ENCODE data around the gene AMH. TPM values are rescaled to one million over a fixed set of nuclear protein-coding genes. Genes with fewer than 3 reads are reported as not detected.

AMH gene
- total RNA-seq, 1 experiment from 2014 or later = 21.9 TPM

- intact Hi-C loops (cut with micrococcal nuclease; ENCODE audit: unreplicated experiment) (no loop called here), in situ Hi-C loops (cut with HindIII; ENCODE audit: low pct_unique_long_range_greater_than_20kb, low sequenced_read_pairs) (no loop called here)
- Histone ChIP-seq H3K4me3 (ENCODE audit: low read depth in 2 of 2, low read length in 2 of 2) (no peak overlapping the region), H3K4me1 (ENCODE audit: control insufficient read depth, insufficient read depth, low read length) (no peaks in the 10 kb centered on the region), H3K9me3 (ENCODE audit: control insufficient read depth, insufficient read depth, low read depth, low read length) (no peaks in the 10 kb centered on the region), H3K27me3 (ENCODE audit: control insufficient read depth, insufficient read depth, low read length) (no peaks in the 10 kb centered on the region), H3K36me3 (ENCODE audit: control insufficient read depth, insufficient read depth, low read length) (no peaks in the 10 kb centered on the region), H3K27ac (ENCODE audit: low read length) (no peak overlapping the region)
- TF ChIP-seq SIN3A (IDR thresholded peaks at IDR 0.05; ENCODE audit: borderline replicate concordance, insufficient read depth, low read depth, low read length) = no peak
- TF ChIP-seq CTCF (IDR thresholded peaks at IDR 0.05) = no peak
- TF ChIP-seq TCF7L2 (IDR thresholded peaks at IDR 0.05; ENCODE audit: low read depth, low read length) = no peak
- no peak for TF ChIP-seq REST (IDR thresholded peaks at IDR 0.05; ENCODE audit: insufficient read depth in 1 of 2, low read depth in 2 of 2, low read length in 1 of 2)
- TF ChIP-seq POLR2AphosphoS5 (IDR thresholded peaks at IDR 0.05; ENCODE audit: low read depth, low read length) = no peak
- CTCF ChIA-PET = no interaction called here
- POLR2A ChIA-PET = no interaction called here
- ATAC-seq (no peak), DNase-seq (ENCODE audit: low read depth, low spot score) (no peak)
- no TSS peak for BruUV-seq (replicated peaks)
Measured at GRCh38 chr19:2209408-2209807, 39.7 kb upstream of the AMH start.

- Histone ChIP-seq H3K4me1 (ENCODE audit: control insufficient read depth, insufficient read depth, low read length) (no peaks in the 10 kb centered on the region), H3K27ac (ENCODE audit: low read length) (no peak overlapping the region), H3K27me3 (ENCODE audit: control insufficient read depth, insufficient read depth, low read length) (no peaks in the 10 kb centered on the region), H3K36me3 (ENCODE audit: control insufficient read depth, insufficient read depth, low read length) (no peaks in the 10 kb centered on the region), H3K4me3 (ENCODE audit: low read depth in 2 of 2, low read length in 2 of 2) (no peak overlapping the region), H3K9me3 (ENCODE audit: control insufficient read depth, insufficient read depth, low read depth, low read length) (no peaks in the 10 kb centered on the region)
- no TSS peak for BruUV-seq (replicated peaks)
- intact Hi-C loops (cut with micrococcal nuclease; ENCODE audit: unreplicated experiment) = no loop called here
- CTCF ChIA-PET = no interaction called here
- no peak for DNase-seq (ENCODE audit: low read depth, low spot score)
- no peak for ATAC-seq
- TF ChIP-seq CTCF (IDR thresholded peaks at IDR 0.05) (no peak), SIN3A (IDR thresholded peaks at IDR 0.05; ENCODE audit: borderline replicate concordance, insufficient read depth, low read depth, low read length) (no peak), POLR2AphosphoS5 (IDR thresholded peaks at IDR 0.05; ENCODE audit: low read depth, low read length) (no peak), TCF7L2 (IDR thresholded peaks at IDR 0.05; ENCODE audit: low read depth, low read length) (no peak), REST (IDR thresholded peaks at IDR 0.05; ENCODE audit: insufficient read depth in 1 of 2, low read depth in 2 of 2, low read length in 1 of 2) (no peak)
- in situ Hi-C loops (cut with HindIII; ENCODE audit: low pct_unique_long_range_greater_than_20kb, low sequenced_read_pairs) = no loop called here
- POLR2A ChIA-PET = no interaction called here
Measured at GRCh38 chr19:2210206-2210605, 38.9 kb upstream of the AMH start.
